Measurements from ENCODE around the gene MTOR. TPM values are rescaled to one million over a fixed set of nuclear protein-coding genes. Genes with fewer than 3 reads are reported as not detected.

The MTOR gene
- polyA plus RNA-seq, 1 of the 3 experiments (the other 2 are of a cell fraction): 20.9 TPM

- Histone ChIP-seq H4K20me1 (ENCODE audit: insufficient read depth) (no peaks in the 10 kb centered on the region), H3K79me2 (ENCODE audit: insufficient read depth) (no peaks in the 10 kb centered on the region), H3K4me1 (ENCODE audit: control insufficient read depth in 1 of 2, insufficient read depth in 2 of 2, low read depth in 1 of 2, low read length in 1 of 2) (no peaks in the 10 kb centered on the region), H3K27ac (ENCODE audit: low read depth in 2 of 2, low read length in 1 of 2) (no peak overlapping the region), H3K9me3 (no peaks in the 10 kb centered on the region), H3K36me3 (replicated peaks in 1 of 2; ENCODE audit: control insufficient read depth in 1 of 2, insufficient read depth in 2 of 2, low read length in 1 of 2) (peaks cover 46 to 54% of the 10 kb centered on the region in 2 experiments), H3K4me3 (ENCODE audit: low read depth in 2 of 2, low read length in 1 of 2) (no peak overlapping the region), H3K4me2 (no peak overlapping the region), H3F3A (replicated peaks; ENCODE audit: insufficient read depth) (no peaks in the 10 kb centered on the region), H2AFZ (ENCODE audit: low read depth) (no peak overlapping the region), H3K9ac (no peak overlapping the region), H3K27me3 (ENCODE audit: insufficient read depth) (no peaks in the 10 kb centered on the region), H3K9me2 (no peaks in the 10 kb centered on the region)
- POLR2A ChIA-PET: no interaction called here
- CTCF ChIA-PET: interaction anchor here (1.0 to 3.1 kb wide), 5 partner anchors 10 to 393 kb away, joined by 3 to 19 read pairs (median 4); no protein-coding TSS in a partner anchor
- 80% methylated on average over 8 of the region's 8 CpGs for WGBS (ENCODE audit: low lambda C conversion rate)
- TF ChIP-seq GABPA (IDR thresholded peaks at IDR 0.05; ENCODE audit: low read depth) (no peak), FOSL2 (IDR thresholded peaks at IDR 0.05; ENCODE audit: borderline replicate concordance, low read depth) (no peak), NFIC (IDR thresholded peaks at IDR 0.05; ENCODE audit: borderline replicate concordance) (no peak), RFX5 (IDR thresholded peaks at IDR 0.05; ENCODE audit: low read length) (no peak), MXI1 (IDR thresholded peaks at IDR 0.05; ENCODE audit: low read depth, low read length) (no peak), FOXM1 (IDR thresholded peaks at IDR 0.05; ENCODE audit: low read depth) (no peak)
- no peak for DNase-seq
Measured at GRCh38 chr1:11253226-11253625, 9.1 kb downstream of the MTOR start.

- Histone ChIP-seq H3K4me2 (no peak overlapping the region), H3K4me3 (ENCODE audit: low read depth in 2 of 2, low read length in 1 of 2) (no peak overlapping the region), H3K27ac (ENCODE audit: low read depth in 2 of 2, low read length in 1 of 2) (no peak overlapping the region), H3K9me2 (no peaks in the 10 kb centered on the region), H3K27me3 (ENCODE audit: insufficient read depth) (no peaks in the 10 kb centered on the region), H3F3A (replicated peaks; ENCODE audit: insufficient read depth) (no peaks in the 10 kb centered on the region), H3K9me3 (no peaks in the 10 kb centered on the region), H4K20me1 (ENCODE audit: insufficient read depth) (no peaks in the 10 kb centered on the region), H3K9ac (no peak overlapping the region), H2AFZ (ENCODE audit: low read depth) (no peak overlapping the region), H3K79me2 (ENCODE audit: insufficient read depth) (no peaks in the 10 kb centered on the region), H3K36me3 (replicated peaks in 1 of 2; ENCODE audit: control insufficient read depth in 1 of 2, insufficient read depth in 2 of 2, low read length in 1 of 2) (peaks cover 49 to 56% of the 10 kb centered on the region in 2 experiments), H3K4me1 (ENCODE audit: control insufficient read depth in 1 of 2, insufficient read depth in 2 of 2, low read depth in 1 of 2, low read length in 1 of 2) (no peaks in the 10 kb centered on the region)
- 90% methylated on average over 7 of the region's 8 CpGs for WGBS (ENCODE audit: low lambda C conversion rate)
- POLR2A ChIA-PET: no interaction called here
- DNase-seq: no peak
- no peak for TF ChIP-seq JUND (IDR thresholded peaks at IDR 0.05)
- no peak for TF ChIP-seq RCOR1 (IDR thresholded peaks at IDR 0.05; ENCODE audit: low read length)
- no peak for TF ChIP-seq NRF1 (IDR thresholded peaks at IDR 0.05; ENCODE audit: low read depth, low read length)
- TF ChIP-seq, protein P1, sequence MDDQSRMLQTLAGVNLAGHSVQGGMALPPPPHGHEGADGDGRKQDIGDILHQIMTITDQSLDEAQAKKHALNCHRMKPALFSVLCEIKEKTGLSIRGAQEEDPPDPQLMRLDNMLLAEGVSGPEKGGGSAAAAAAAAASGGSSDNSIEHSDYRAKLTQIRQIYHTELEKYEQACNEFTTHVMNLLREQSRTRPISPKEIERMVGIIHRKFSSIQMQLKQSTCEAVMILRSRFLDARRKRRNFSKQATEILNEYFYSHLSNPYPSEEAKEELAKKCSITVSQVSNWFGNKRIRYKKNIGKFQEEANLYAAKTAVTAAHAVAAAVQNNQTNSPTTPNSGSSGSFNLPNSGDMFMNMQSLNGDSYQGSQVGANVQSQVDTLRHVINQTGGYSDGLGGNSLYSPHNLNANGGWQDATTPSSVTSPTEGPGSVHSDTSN (IDR thresholded peaks at IDR 0.05): no peak
- no peak for TF ChIP-seq EP300 (IDR thresholded peaks at IDR 0.05; ENCODE audit: borderline replicate concordance in 1 of 2, low read depth in 1 of 2, low read length in 1 of 2)
- TF ChIP-seq ELF1 (IDR thresholded peaks at IDR 0.05): no peak
- TF ChIP-seq, protein P2, sequence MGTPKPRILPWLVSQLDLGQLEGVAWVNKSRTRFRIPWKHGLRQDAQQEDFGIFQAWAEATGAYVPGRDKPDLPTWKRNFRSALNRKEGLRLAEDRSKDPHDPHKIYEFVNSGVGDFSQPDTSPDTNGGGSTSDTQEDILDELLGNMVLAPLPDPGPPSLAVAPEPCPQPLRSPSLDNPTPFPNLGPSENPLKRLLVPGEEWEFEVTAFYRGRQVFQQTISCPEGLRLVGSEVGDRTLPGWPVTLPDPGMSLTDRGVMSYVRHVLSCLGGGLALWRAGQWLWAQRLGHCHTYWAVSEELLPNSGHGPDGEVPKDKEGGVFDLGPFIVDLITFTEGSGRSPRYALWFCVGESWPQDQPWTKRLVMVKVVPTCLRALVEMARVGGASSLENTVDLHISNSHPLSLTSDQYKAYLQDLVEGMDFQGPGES (IDR thresholded peaks at IDR 0.05; ENCODE audit: low read depth, low read length): no peak
- no peak for TF ChIP-seq RAD21 (IDR thresholded peaks at IDR 0.05; ENCODE audit: low read length)
- TF ChIP-seq EZH2phosphoT487 (IDR thresholded peaks at IDR 0.05; ENCODE audit: borderline replicate concordance, low read depth): no peak
- no peak for TF ChIP-seq USF1 (IDR thresholded peaks at IDR 0.05; ENCODE audit: borderline replicate concordance, low read depth)
- no peak for TF ChIP-seq SMC3 (IDR thresholded peaks at IDR 0.05; ENCODE audit: low read depth, low read length)
- no peak for TF ChIP-seq NFIC (IDR thresholded peaks at IDR 0.05; ENCODE audit: borderline replicate concordance)
- TF ChIP-seq MXI1 (IDR thresholded peaks at IDR 0.05; ENCODE audit: low read depth, low read length): no peak
- TF ChIP-seq FOXM1 (IDR thresholded peaks at IDR 0.05; ENCODE audit: low read depth): no peak
- no peak for TF ChIP-seq FOXJ3 (CRISPR knock-in tag; IDR thresholded peaks at IDR 0.05)
- TF ChIP-seq TCF12 (IDR thresholded peaks at IDR 0.05): no peak
- CTCF ChIA-PET: interaction anchor here (2.6 to 3.1 kb wide), 2 partner anchors 11 to 390 kb away, joined by 8 to 19 read pairs; no protein-coding TSS in a partner anchor
Measured at GRCh38 chr1:11252538-11252937, 9.8 kb downstream of the MTOR start.
